NCI-H345 (cell line): Measurements from ENCODE around the gene OSCP1.

Source experiments
- DNase-seq: peaks from one replicate; lab custom pipeline; 2025; lab: John Stamatoyannopoulos, UW

OSCP1 gene

DNA sequence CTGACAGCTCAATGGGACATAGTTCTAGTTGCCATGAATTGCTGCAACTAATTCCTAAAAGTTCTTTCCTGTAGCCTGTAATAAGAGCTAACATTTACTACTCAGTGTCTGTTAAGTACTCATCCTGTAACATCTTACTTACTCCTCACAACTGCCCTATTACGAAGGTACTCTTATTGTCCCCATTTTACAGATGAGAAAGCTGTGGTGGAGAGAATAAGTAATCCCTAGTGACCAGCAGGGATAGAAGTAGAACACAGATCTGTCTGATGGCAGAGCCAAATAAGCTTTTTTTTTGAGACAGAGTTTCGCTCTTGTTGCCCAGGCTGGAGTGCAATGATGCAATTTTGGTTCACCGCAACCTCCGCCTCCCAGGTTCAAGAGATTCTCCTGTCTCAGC, 67.6 kb downstream of the OSCP1 start:
- no peak for DNase-seq

- DNase-seq = no peak
These were observed 68.0 kb downstream of the OSCP1 start for GRCh38 chr1:36382231-36382630.

GRCh38 chr1:36381405-36381804, 68.8 kb downstream of the OSCP1 start:
- DNase-seq = no peak

GRCh38 chr1:36380782-36381181, 69.5 kb downstream of the OSCP1 start:
- no peak for DNase-seq

DNA sequence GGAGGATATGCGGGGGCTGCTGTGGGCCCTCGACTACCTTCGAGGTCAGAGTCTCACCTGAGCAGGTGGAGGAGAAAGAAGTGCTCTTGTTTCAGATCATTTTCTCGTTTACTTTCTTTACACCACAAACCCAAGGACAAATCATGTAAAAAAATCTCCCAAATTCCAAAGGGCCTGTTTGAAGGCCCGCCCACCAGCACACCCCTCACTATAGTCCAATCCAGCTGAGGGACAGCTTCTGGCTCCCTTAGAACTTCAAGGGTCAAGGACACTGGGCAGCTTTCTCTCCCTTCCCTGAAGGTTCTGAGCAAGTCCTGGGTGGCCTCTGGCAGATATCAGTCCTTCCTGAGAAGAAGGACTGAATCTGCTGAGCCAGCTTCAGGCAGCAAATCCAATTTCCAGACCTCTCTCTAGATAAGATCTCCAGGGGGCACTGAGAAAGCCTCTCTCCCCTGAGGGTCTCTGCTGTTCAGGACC, 70.1 kb downstream of the OSCP1 start:
- no peak for DNase-seq

DNA sequence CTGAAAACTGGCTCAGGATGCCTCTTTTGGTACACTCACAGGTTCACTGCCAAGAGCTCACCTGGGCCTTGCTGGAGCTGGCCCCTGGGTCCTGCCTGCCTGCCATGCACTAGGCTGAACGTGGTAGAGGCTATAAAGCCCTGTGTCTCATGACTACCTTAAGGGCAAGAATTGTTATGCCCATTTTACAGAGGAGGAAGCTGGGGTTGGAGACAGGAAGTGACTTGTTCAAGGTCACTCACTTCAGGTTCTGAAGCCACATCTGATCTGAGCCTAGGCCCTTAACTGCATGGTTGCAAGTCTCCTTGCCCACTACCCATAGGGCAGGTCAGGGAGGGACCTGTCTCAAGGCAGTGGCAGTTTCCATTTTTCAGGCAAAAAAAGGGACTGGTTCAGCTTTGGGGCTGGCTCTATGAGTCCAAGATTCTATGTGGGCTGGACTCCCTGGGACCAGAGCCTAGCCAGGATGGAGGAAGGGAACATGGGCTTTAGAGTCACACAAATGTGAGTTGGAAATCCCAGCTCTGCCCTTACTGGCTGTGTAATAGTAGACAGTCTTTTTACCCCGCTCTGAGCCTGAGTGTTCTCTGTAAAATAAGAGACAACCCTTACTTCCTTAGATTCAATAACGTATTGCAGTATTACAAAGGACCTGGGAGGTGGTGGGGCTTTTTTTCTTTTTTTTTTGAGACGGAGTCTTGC, 72.3 kb downstream of the OSCP1 start:
- DNase-seq = no peak

DNA sequence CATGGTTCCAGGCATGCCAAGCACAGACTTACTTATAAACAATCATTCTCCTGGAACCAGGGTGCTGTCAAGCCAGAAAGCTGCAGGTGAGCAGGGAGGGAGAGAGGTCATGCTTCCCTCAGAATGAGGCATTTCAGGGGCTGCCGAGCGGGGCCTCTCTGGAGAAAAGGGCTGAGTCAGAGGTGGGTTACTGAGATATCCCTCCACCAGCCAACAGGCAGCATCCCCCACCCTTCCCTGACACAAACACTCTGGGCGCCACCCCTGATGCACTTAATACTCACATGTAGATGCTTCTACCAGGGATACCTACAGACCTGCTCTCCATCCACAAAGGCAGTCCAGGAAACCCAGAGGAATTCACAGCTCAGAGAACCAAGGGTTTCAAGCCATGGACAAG, 77.6 kb downstream of the OSCP1 start:
- no peak for DNase-seq

GRCh38 chr1:36369061-36369861, 81.0 kb downstream of the OSCP1 start:
- DNase-seq = peak; percentile 82
